UCSD-AML1 (cell line): ENCODE data around the gene ORMDL3.

Experiments
- DNase-seq: peaks from one replicate; lab custom pipeline; 2025; ENCODE audit not compliant: unreplicated experiment; lab: John Stamatoyannopoulos, UW

Gene ORMDL3

GRCh38 chr17:39927101-39927928 lies at the start of gene ORMDL3, which contains the start of gene LRRC3C:
Gene ORMDL3 (minus strand): TSS chr17:39927601. CDS start chr17:39924203, 3,398 bp downstream.
Gene LRRC3C (plus strand): TSS chr17:39927732. CDS start chr17:39941524, 13,792 bp downstream.
- DNase-seq: peak; percentile 93

GRCh38 chr17:39975801-39976200 lies 48.4 kb upstream of the ORMDL3 start:
- no peak for DNase-seq

- DNase-seq: no peak
These were observed 47.0 kb upstream of the ORMDL3 start for GRCh38 chr17:39974433-39974832.

- no peak for DNase-seq
These were observed 46.1 kb upstream of the ORMDL3 start for GRCh38 chr17:39973496-39973895.

- no peak for DNase-seq
These were observed 44.9 kb upstream of the ORMDL3 start for GRCh38 chr17:39972271-39972670.

GRCh38 chr17:39971076-39971603 lies 43.7 kb upstream of the ORMDL3 start:
- DNase-seq: no peak

- no peak for DNase-seq
These were observed 42.8 kb upstream of the ORMDL3 start for GRCh38 chr17:39970157-39970692.

- no peak for DNase-seq
These were observed 42.0 kb upstream of the ORMDL3 start for GRCh38 chr17:39969375-39969774.

GRCh38 chr17:39968761-39969160 lies 41.4 kb upstream of the ORMDL3 start:
- no peak for DNase-seq

- no peak for DNase-seq
These were observed 39.4 kb upstream of the ORMDL3 start for GRCh38 chr17:39966771-39967170.

- no peak for DNase-seq
These were observed 37.8 kb upstream of the ORMDL3 start for GRCh38 chr17:39965017-39965699.

- DNase-seq: no peak
These were observed 36.4 kb upstream of the ORMDL3 start for GRCh38 chr17:39963829-39964228.

- no peak for DNase-seq
These were observed 35.3 kb upstream of the ORMDL3 start, which contains the start of gene GSDMA for GRCh38 chr17:39962642-39963220. Gene GSDMA (plus strand): TSS chr17:39963004. CDS start chr17:39965688, 2,684 bp downstream.

GRCh38 chr17:39960524-39961041 lies 33.2 kb upstream of the ORMDL3 start:
- no peak for DNase-seq

GRCh38 chr17:39955726-39956225 lies 28.4 kb upstream of the ORMDL3 start:
- no peak for DNase-seq

- no peak for DNase-seq
These were observed 27.5 kb upstream of the ORMDL3 start for GRCh38 chr17:39954876-39955275.

- DNase-seq: no peak
These were observed 26.1 kb upstream of the ORMDL3 start for GRCh38 chr17:39953471-39953888.

- peak; percentile 98 for DNase-seq
These were observed 25.5 kb upstream of the ORMDL3 start for GRCh38 chr17:39952680-39953470.

- DNase-seq: no peak
These were observed 24.7 kb upstream of the ORMDL3 start for GRCh38 chr17:39951924-39952679.
